Measurements from ENCODE around the gene PPARG.

DNA sequence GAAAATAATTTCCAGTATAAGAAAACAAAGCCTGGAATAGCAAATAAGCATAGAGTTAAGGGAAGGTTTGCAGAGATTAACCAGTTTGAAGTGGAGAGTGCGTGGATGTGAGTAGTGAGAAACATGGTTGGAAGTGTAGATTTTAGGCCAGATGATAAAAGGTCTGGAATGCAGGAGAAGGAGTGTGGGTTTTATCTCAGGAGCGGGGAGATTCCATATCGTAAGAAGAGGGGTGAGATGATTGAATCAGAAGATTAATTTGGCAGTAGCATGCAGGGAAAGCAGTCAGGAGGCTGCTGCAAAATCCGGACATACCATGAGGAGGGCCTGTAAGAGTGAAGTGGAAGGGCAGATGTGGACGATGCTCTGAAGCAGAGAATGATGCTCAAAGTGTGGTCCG, 13.7 kb downstream of the PPARG start:
- TF ChIP-seq EZH2 (IDR thresholded peaks at IDR 0.05; ENCODE audit: insufficient read depth, poor library complexity, severe bottlenecking): no peak
- TF ChIP-seq EZH2phosphoT487 (IDR thresholded peaks at IDR 0.05; ENCODE audit: insufficient read depth, low read depth): no peak
